GM23338 (cell line): ENCODE data around the gene DUSP15. TPM values are rescaled to one million over a fixed set of nuclear protein-coding genes. Genes with fewer than 3 reads are reported as not detected.

Source experiments
- ATAC-seq: fragments of 200-7000 bp; cut with Tn5 transposase; 3 replicates; pipeline ENCODE4 v1.9.1; 2020
- DNase-seq: peaks from one replicate; pipeline ENCODE4 v3.0.0-alpha.2; 2015; ENCODE audit warnings: low spot score
- H2AFZ ChIP-seq: fragments of 200-600 bp; sonication (generic); 2 replicates; pipeline ENCODE4 v1.8.0; 2016; ENCODE audit warnings: antibody characterized with exemption, mild to moderate bottlenecking, moderate library complexity
- H3F3A ChIP-seq: fragments of 200-600 bp; sonication (generic); replicated peaks from 2 replicates; pipeline ENCODE4 v1.8.0; 2017; ENCODE audit warnings: antibody characterized with exemption, mixed run types, low read depth
- H3K27ac ChIP-seq: fragments of 200-600 bp; sonication (generic); 2 replicates; pipeline ENCODE4 v1.6.1; 2016; ENCODE audit warnings: low read depth
- H3K27me3 ChIP-seq: fragments of 200-600 bp; sonication (generic); 2 replicates; pipeline ENCODE4 v1.8.0; 2016; ENCODE audit warnings: mild to moderate bottlenecking, mixed run types, moderate library complexity; ENCODE audit not compliant: insufficient read depth
- H3K36me3 ChIP-seq: fragments of 200-600 bp; sonication (generic); 2 replicates; pipeline ENCODE4 v1.8.0; 2016; ENCODE audit warnings: mild to moderate bottlenecking; ENCODE audit not compliant: insufficient read depth
- H3K4me1 ChIP-seq: fragments of 200-600 bp; sonication (generic); 2 replicates; pipeline ENCODE4 v1.8.0; 2016; ENCODE audit warnings: mild to moderate bottlenecking, moderate library complexity; ENCODE audit not compliant: insufficient read depth
- H3K4me2 ChIP-seq: fragments of 200-600 bp; sonication (generic); 2 replicates; pipeline ENCODE4 v1.7.1; 2017; ENCODE audit warnings: mixed run types
- H3K4me3 ChIP-seq: fragments of 200-600 bp; sonication (generic); 2 replicates; pipeline ENCODE4 v1.6.1; 2016; ENCODE audit warnings: mixed run types
- H3K79me2 ChIP-seq: fragments of 200-600 bp; sonication (generic); replicated peaks from 2 replicates; pipeline ENCODE4 v1.8.0; 2017; ENCODE audit warnings: mild to moderate bottlenecking; ENCODE audit not compliant: insufficient read depth
- H3K9me2 ChIP-seq: fragments of 200-600 bp; sonication (generic); 2 replicates; pipeline ENCODE4 v1.8.0; 2017; ENCODE audit not compliant: insufficient read depth
- H4K20me1 ChIP-seq: fragments of 200-600 bp; sonication (generic); replicated peaks from 2 replicates; pipeline ENCODE4 v1.8.0; 2017; ENCODE audit warnings: mild to moderate bottlenecking; ENCODE audit not compliant: insufficient read depth
- H3K27ac Mint-ChIP-seq: 2 replicates; pipeline ENCODE4 v1.8.0; 2020; ENCODE audit warnings: inconsistent platforms, mild to moderate bottlenecking, moderate library complexity, mixed read lengths
- H3K27me3 Mint-ChIP-seq: 3 replicates; pipeline ENCODE4 v1.8.0; 2022; ENCODE audit warnings: low read depth, mild to moderate bottlenecking, moderate library complexity, mixed read lengths, inconsistent platforms; ENCODE audit not compliant: insufficient read depth, poor library complexity
- H3K36me3 Mint-ChIP-seq: 3 replicates; pipeline ENCODE4 v1.8.0; 2021; ENCODE audit warnings: low read depth, mild to moderate bottlenecking, inconsistent platforms, moderate library complexity, mixed read lengths
- H3K4me1 Mint-ChIP-seq: 3 replicates; pipeline ENCODE4 v1.8.0; 2020; ENCODE audit warnings: mild to moderate bottlenecking, inconsistent platforms, mixed read lengths
- H3K4me3 Mint-ChIP-seq: 3 replicates; pipeline ENCODE4 v1.8.0; 2021; ENCODE audit warnings: moderate library complexity, mild to moderate bottlenecking, inconsistent platforms, mixed read lengths
- H3K9me3 Mint-ChIP-seq: 3 replicates; pipeline ENCODE4 v1.8.0; 2020; ENCODE audit warnings: moderate library complexity, mild to moderate bottlenecking, inconsistent platforms, mixed read lengths
- CREB1 ChIP-seq: fragments of 250-450 bp; sonication (Bioruptor Pico); IDR thresholded peaks from 2 replicates; pipeline ENCODE4 v1.5.0; 2020; ENCODE audit warnings: low read depth, mild to moderate bottlenecking, moderate library complexity
- ETS1 ChIP-seq: IDR thresholded peaks from 2 replicates; pipeline ENCODE4 v1.6.1; 2016; ENCODE audit warnings: antibody characterized with exemption
- EZH2 ChIP-seq: fragments of 200-600 bp; sonication (generic); IDR thresholded peaks from one replicate; pipeline ENCODE4 v1.8.0; 2017; ENCODE audit warnings: antibody characterized with exemption, mild to moderate bottlenecking, low read depth; ENCODE audit not compliant: unreplicated experiment
- EZH2phosphoT487 ChIP-seq: fragments of 200-600 bp; sonication (generic); IDR thresholded peaks from one replicate; pipeline ENCODE4 v1.8.1; 2018; ENCODE audit warnings: antibody characterized with exemption; ENCODE audit not compliant: unreplicated experiment
- JUNB ChIP-seq: IDR thresholded peaks from one replicate; pipeline ENCODE4 v1.6.1; 2016; ENCODE audit warnings: antibody characterized with exemption; ENCODE audit not compliant: unreplicated experiment
- NANOG ChIP-seq: IDR thresholded peaks from 2 replicates; pipeline ENCODE4 v1.6.1; 2016; ENCODE audit warnings: antibody characterized with exemption, borderline replicate concordance
- POLR2AphosphoS5 ChIP-seq: IDR thresholded peaks from 2 replicates; pipeline ENCODE4 v1.6.1; 2016; ENCODE audit warnings: antibody characterized with exemption, low read depth
- REST ChIP-seq: IDR thresholded peaks from one replicate; pipeline ENCODE4 v1.6.1; 2018; ENCODE audit warnings: antibody characterized with exemption; ENCODE audit not compliant: unreplicated experiment
- STAT1 ChIP-seq: IDR thresholded peaks from one replicate; pipeline ENCODE4 v1.6.1; 2016; ENCODE audit warnings: antibody characterized with exemption; ENCODE audit not compliant: unreplicated experiment
- ZNF114 ChIP-seq: fragments of 250-450 bp; sonication (Bioruptor Pico); IDR thresholded peaks from 2 replicates; pipeline ENCODE4 v1.5.0; 2020; ENCODE audit warnings: mild to moderate bottlenecking, moderate library complexity
- ZNF331 ChIP-seq: fragments of 250-450 bp; sonication (Bioruptor Pico); IDR thresholded peaks from 2 replicates; pipeline ENCODE4 v1.5.0; 2020; ENCODE audit warnings: low read depth, mild to moderate bottlenecking, moderate library complexity
- polyA plus RNA-seq: library from polyadenylated mRNA; unstranded; fragments of >200 nt; fragmentation: Nextera tagmentation; extraction: Ambion mirVana; gene quantifications from 2 replicates; pipeline ENCODE4 v1.2.1, GENCODE V29; 2016
- total RNA-seq: library from RNA; depleted of rRNA; stranded (reverse); fragments of >200 nt; shearing (Covaris generic); gene quantifications from 2 replicates; pipeline ENCODE4 v1.2.3, GENCODE V29; 2014
- TF ChIP-seq, protein P1 (sequence below): fragments of 250-450 bp; sonication (Bioruptor Pico); IDR thresholded peaks from 2 replicates; pipeline ENCODE4 v1.5.0; 2020; ENCODE audit warnings: mild to moderate bottlenecking, moderate library complexity
- TF ChIP-seq, protein P2 (sequence below), 2 experiments: fragments of 200-600 bp in 1 of 2; sonication (generic) in 1 of 2; conservative IDR thresholded peaks; 2 replicates each; pipeline versions ENCODE4 v1.5.1 to v1.6.1; 2016 to 2017; ENCODE audit warnings: antibody characterized with exemption in 2 of 2, low read depth in 2 of 2, mild to moderate bottlenecking in 2 of 2, moderate library complexity in 1 of 2

DUSP15 gene
- total and polyA plus RNA-seq, 2 experiments from 2014 or later: 0.61 to 2.8 TPM

DNA sequence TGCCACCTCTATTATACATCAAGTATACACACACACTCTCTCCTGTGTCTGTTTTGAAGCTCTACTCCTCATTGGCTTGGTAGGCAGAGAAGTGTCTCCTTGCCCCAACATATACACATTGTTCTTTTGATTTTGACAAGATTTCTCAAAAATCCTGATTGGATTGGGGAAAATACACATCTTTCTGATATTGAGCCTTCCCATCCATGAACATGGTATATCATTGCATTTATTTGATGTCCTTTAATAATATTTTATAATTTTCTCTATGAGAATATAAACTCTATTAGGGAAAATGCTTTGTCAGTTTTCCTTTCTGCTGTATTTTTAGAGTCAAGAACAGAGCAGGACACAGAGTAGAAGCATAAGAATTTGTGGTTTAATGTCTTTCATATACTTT is 7.4 kb upstream of the DUSP15 start:
- no peaks in the 10 kb centered on the region for H3K9me2 ChIP-seq
- Mint-ChIP-seq H3K27ac (no peak overlapping the region), H3K9me3 (peaks cover 19% of the 10 kb centered on the region), H3K36me3 (no peaks in the 10 kb centered on the region; the same call in 2 of the 3 replicates), H3K27me3 (peaks cover 10% of the 10 kb centered on the region), H3K4me3 (no peak overlapping the region), H3K4me1 (no peaks in the 10 kb centered on the region)
- no peak overlapping the region for H3K4me2 ChIP-seq
- ATAC-seq (no peak), DNase-seq (no peak)
- H3K27me3 ChIP-seq: peaks cover 25% of the 10 kb centered on the region
- no peak overlapping the region for H3K4me3 ChIP-seq
- no peak overlapping the region for H2AFZ ChIP-seq
- TF ChIP-seq JUNB (no peak), ZNF331 (CRISPR knock-in tag) (no peak), ETS1 (no peak), STAT1 (no peak), POLR2AphosphoS5 (no peak), CREB1 (CRISPR knock-in tag) (no peak), ZNF114 (no peak), REST (no peak), NANOG (no peak), EZH2 (no peak), EZH2phosphoT487 (no peak)
- TF ChIP-seq, protein P1, sequence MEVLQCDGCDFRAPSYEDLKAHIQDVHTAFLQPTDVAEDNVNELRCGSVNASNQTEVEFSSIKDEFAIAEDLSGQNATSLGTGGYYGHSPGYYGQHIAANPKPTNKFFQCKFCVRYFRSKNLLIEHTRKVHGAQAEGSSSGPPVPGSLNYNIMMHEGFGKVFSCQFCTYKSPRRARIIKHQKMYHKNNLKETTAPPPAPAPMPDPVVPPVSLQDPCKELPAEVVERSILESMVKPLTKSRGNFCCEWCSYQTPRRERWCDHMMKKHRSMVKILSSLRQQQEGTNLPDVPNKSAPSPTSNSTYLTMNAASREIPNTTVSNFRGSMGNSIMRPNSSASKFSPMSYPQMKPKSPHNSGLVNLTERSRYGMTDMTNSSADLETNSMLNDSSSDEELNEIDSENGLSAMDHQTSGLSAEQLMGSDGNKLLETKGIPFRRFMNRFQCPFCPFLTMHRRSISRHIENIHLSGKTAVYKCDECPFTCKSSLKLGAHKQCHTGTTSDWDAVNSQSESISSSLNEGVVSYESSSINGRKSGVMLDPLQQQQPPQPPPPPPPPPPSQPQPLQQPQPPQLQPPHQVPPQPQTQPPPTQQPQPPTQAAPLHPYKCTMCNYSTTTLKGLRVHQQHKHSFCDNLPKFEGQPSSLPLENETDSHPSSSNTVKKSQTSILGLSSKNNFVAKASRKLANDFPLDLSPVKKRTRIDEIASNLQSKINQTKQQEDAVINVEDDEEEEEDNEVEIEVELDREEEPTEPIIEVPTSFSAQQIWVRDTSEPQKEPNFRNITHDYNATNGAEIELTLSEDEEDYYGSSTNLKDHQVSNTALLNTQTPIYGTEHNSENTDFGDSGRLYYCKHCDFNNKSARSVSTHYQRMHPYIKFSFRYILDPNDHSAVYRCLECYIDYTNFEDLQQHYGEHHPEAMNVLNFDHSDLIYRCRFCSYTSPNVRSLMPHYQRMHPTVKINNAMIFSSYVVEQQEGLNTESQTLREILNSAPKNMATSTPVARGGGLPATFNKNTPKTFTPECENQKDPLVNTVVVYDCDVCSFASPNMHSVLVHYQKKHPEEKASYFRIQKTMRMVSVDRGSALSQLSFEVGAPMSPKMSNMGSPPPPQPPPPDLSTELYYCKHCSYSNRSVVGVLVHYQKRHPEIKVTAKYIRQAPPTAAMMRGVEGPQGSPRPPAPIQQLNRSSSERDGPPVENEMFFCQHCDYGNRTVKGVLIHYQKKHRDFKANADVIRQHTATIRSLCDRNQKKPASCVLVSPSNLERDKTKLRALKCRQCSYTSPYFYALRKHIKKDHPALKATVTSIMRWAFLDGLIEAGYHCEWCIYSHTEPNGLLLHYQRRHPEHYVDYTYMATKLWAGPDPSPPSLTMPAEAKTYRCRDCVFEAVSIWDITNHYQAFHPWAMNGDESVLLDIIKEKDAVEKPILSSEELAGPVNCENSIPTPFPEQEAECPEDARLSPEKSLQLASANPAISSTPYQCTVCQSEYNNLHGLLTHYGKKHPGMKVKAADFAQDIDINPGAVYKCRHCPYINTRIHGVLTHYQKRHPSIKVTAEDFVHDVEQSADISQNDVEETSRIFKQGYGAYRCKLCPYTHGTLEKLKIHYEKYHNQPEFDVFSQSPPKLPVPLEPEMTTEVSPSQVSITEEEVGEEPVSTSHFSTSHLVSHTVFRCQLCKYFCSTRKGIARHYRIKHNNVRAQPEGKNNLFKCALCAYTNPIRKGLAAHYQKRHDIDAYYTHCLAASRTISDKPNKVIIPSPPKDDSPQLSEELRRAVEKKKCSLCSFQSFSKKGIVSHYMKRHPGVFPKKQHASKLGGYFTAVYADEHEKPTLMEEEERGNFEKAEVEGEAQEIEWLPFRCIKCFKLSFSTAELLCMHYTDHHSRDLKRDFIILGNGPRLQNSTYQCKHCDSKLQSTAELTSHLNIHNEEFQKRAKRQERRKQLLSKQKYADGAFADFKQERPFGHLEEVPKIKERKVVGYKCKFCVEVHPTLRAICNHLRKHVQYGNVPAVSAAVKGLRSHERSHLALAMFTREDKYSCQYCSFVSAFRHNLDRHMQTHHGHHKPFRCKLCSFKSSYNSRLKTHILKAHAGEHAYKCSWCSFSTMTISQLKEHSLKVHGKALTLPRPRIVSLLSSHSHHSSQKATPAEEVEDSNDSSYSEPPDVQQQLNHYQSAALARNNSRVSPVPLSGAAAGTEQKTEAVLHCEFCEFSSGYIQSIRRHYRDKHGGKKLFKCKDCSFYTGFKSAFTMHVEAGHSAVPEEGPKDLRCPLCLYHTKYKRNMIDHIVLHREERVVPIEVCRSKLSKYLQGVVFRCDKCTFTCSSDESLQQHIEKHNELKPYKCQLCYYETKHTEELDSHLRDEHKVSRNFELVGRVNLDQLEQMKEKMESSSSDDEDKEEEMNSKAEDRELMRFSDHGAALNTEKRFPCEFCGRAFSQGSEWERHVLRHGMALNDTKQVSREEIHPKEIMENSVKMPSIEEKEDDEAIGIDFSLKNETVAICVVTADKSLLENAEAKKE (CRISPR knock-in tag): no peak
- TF ChIP-seq, protein P2, sequence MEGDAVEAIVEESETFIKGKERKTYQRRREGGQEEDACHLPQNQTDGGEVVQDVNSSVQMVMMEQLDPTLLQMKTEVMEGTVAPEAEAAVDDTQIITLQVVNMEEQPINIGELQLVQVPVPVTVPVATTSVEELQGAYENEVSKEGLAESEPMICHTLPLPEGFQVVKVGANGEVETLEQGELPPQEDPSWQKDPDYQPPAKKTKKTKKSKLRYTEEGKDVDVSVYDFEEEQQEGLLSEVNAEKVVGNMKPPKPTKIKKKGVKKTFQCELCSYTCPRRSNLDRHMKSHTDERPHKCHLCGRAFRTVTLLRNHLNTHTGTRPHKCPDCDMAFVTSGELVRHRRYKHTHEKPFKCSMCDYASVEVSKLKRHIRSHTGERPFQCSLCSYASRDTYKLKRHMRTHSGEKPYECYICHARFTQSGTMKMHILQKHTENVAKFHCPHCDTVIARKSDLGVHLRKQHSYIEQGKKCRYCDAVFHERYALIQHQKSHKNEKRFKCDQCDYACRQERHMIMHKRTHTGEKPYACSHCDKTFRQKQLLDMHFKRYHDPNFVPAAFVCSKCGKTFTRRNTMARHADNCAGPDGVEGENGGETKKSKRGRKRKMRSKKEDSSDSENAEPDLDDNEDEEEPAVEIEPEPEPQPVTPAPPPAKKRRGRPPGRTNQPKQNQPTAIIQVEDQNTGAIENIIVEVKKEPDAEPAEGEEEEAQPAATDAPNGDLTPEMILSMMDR (conservative IDR thresholded peaks at IDR 0.05; ENCODE audit: low read depth in 2 of 2): no peak
- H3K79me2 ChIP-seq: no peaks in the 10 kb centered on the region
- H3F3A ChIP-seq: 0 out of 2 replicates have a peak, but pooled peaks cover 6% of the 10 kb centered on the region
- no peaks in the 10 kb centered on the region for H3K36me3 ChIP-seq
- H4K20me1 ChIP-seq: no peaks in the 10 kb centered on the region
- H3K4me1 ChIP-seq: no peaks in the 10 kb centered on the region
- no peak overlapping the region for H3K27ac ChIP-seq
